DOHH2 (cell line): ENCODE results near the gene NCAN.

ENCODE experiments used
- H3F3A ChIP-seq: fragments of 200-600 bp; sonication (generic), shearing (Covaris generic); 2 replicates; pipeline ENCODE4 v1.6.0; 2016; ENCODE audit warnings: antibody characterized with exemption, mild to moderate bottlenecking; ENCODE audit not compliant: control insufficient read depth, insufficient read depth
- H3K27ac ChIP-seq: fragments of 200-600 bp; sonication (generic); 2 replicates; pipeline ENCODE4 v1.5.1; 2014; ENCODE audit warnings: low read depth, mild to moderate bottlenecking, low read length, moderate library complexity
- H3K27me3 ChIP-seq: fragments of 200-600 bp; sonication (generic); 2 replicates; pipeline ENCODE4 v1.6.1; 2014; ENCODE audit warnings: mild to moderate bottlenecking, low read length, mixed read lengths; ENCODE audit not compliant: control insufficient read depth
- H3K36me3 ChIP-seq: fragments of 200-600 bp; sonication (generic); 2 replicates; pipeline ENCODE4 v1.6.1; 2014; ENCODE audit warnings: mild to moderate bottlenecking, low read length, moderate library complexity, mixed read lengths; ENCODE audit not compliant: control insufficient read depth
- H3K4me1 ChIP-seq: fragments of 200-600 bp; sonication (generic); 2 replicates; pipeline ENCODE4 v1.6.1; 2014; ENCODE audit warnings: mild to moderate bottlenecking, low read length, mixed read lengths; ENCODE audit not compliant: control insufficient read depth
- H3K4me2 ChIP-seq: fragments of 200-600 bp; sonication (generic); 2 replicates; pipeline ENCODE4 v1.6.0; 2014; ENCODE audit warnings: mild to moderate bottlenecking, low read length, moderate library complexity
- H3K4me3 ChIP-seq: fragments of 200-600 bp; sonication (generic); 2 replicates; pipeline ENCODE4 v1.5.1; 2014; ENCODE audit warnings: mild to moderate bottlenecking, low read length, mixed read lengths
- H3K79me2 ChIP-seq: fragments of 200-600 bp; sonication (generic); 2 replicates; pipeline ENCODE4 v1.6.1; 2014; ENCODE audit warnings: mild to moderate bottlenecking, low read length, mixed read lengths; ENCODE audit not compliant: control insufficient read depth
- H3K9me2 ChIP-seq: fragments of 200-600 bp; sonication (generic); replicated peaks from 2 replicates; pipeline ENCODE4 v1.6.1; 2014; ENCODE audit warnings: mild to moderate bottlenecking, low read length, mixed read lengths; ENCODE audit not compliant: control insufficient read depth
- H3K9me3 ChIP-seq: fragments of 200-600 bp; sonication (generic); 2 replicates; pipeline ENCODE4 v1.6.1; 2014; ENCODE audit warnings: antibody characterized with exemption, low read length, mixed read lengths; ENCODE audit not compliant: control insufficient read depth, insufficient read depth
- H4K20me1 ChIP-seq: fragments of 200-600 bp; sonication (generic); 2 replicates; pipeline ENCODE4 v1.6.0; 2014; ENCODE audit warnings: low read depth, mild to moderate bottlenecking, antibody characterized with exemption, low read length, moderate library complexity; ENCODE audit not compliant: control insufficient read depth, insufficient read depth
- CTCF ChIP-seq: fragments of 200-600 bp; sonication (generic); IDR thresholded peaks from one replicate; pipeline ENCODE4 v1.5.1; 2014; ENCODE audit warnings: antibody characterized with exemption, mild to moderate bottlenecking, low read depth, low read length; ENCODE audit not compliant: poor library complexity, severe bottlenecking
- EZH2phosphoT487 ChIP-seq: fragments of 200-600 bp; sonication (generic); IDR thresholded peaks from 2 replicates; pipeline ENCODE4 v1.6.1; 2017; ENCODE audit warnings: borderline replicate concordance, mild to moderate bottlenecking, antibody characterized with exemption, low read length, moderate library complexity, mixed read lengths

The NCAN gene

GRCh38 chr19:19186742-19187141, 25.0 kb upstream of the NCAN start:
- H3K4me2 ChIP-seq: 0 out of 2 replicates have a peak overlapping the region, but pooled peaks have one; percentile 26
- H3K27ac ChIP-seq: peak overlapping the region; percentile 26; the same call in 1 of the 2 replicates
- H3K9me2 ChIP-seq: no peaks in the 10 kb centered on the region
- H3K9me3 ChIP-seq: peaks cover 5% of the 10 kb centered on the region
- H4K20me1 ChIP-seq: no peaks in the 10 kb centered on the region
- H3F3A ChIP-seq: no peaks in the 10 kb centered on the region; the same call in 1 of the 2 replicates
- H3K79me2 ChIP-seq: peaks cover 49% of the 10 kb centered on the region
- TF ChIP-seq EZH2phosphoT487 (no peak), CTCF (no peak)
- peak overlapping the region; percentile 20; the same call in 1 of the 2 replicates for H3K4me3 ChIP-seq
- H3K4me1 ChIP-seq: peaks cover 28% of the 10 kb centered on the region
- peaks cover 47% of the 10 kb centered on the region for H3K36me3 ChIP-seq
- H3K27me3 ChIP-seq: no peaks in the 10 kb centered on the region

DNA sequence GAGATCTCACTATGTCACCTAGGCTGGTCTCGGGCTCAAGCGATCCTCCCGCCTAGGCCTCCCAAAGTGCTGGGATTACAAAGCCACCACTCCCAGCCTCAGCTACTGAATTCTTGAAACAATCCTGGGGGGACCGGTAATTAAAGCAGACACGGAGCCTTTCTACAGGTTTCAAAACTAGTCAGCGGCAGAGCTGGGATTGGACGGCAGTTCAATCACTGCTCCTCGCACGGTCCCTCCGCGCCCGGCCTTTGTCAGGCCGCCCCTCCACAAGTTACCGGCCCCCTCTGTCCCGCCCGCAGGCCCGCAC, 20.0 kb upstream of the NCAN start:
- peak overlapping the region; percentile 95 for H3K4me3 ChIP-seq
- no peaks in the 10 kb centered on the region; the same call in 1 of the 2 replicates for H3F3A ChIP-seq
- TF ChIP-seq CTCF: no peak
- TF ChIP-seq EZH2phosphoT487: no peak
- H3K27me3 ChIP-seq: no peaks in the 10 kb centered on the region
- peaks cover 37% of the 10 kb centered on the region for H3K36me3 ChIP-seq
- H3K9me3 ChIP-seq: peaks cover 2% of the 10 kb centered on the region
- H3K4me1 ChIP-seq: peaks cover 32% of the 10 kb centered on the region
- H3K4me2 ChIP-seq: peak overlapping the region; percentile 97
- no peaks in the 10 kb centered on the region for H4K20me1 ChIP-seq
- no peaks in the 10 kb centered on the region for H3K9me2 ChIP-seq
- H3K27ac ChIP-seq: peak overlapping the region; percentile 89
- H3K79me2 ChIP-seq: peaks cover 60% of the 10 kb centered on the region

DNA sequence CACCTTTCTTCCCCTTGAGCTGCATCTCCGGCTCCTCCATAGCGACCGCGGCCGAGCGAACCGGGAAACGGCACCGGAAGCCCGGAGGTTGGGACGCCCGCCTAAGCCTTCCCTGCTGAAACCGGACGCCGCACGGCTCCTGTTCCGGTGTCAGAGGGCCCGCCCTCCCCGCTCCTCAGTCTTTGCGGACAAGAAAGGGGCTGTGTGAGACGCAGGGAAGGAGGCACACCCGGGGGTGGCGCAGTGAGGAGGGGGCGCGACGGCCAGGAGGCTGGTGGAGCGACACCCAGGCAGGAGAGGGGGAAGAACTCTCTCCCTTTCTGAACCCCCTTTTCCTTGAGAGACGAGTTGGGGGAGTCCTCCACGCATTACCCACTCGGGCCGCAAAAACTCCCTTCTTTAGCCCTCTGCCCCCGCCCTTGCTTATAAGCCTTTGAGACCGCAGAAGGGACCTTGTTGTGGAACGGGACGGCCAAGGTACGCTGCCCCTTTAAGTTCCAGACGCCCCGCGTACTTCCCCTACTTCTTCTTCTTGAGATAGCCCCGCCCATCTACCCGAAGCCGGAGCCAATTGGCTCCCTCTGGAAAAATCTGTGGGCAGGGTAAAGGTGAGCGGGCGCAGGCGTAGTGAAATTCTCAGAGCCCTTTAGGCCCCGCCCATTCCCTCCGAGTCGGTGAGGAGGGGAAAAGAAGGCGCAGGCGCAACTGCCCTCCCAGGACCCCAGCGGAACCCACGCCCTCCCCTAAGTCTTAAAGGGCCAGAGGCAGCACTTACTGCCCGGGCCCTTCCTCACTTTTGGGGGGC, 19.5 kb upstream of the NCAN start, which contains the start of the genes BORCS8 and RFXANK:
Gene BORCS8, minus strand, starts transcription at position 75 of the 805 bp plus-strand sequence. Its CDS starts 35 bp downstream, at position 40.
Gene RFXANK, plus strand, starts transcription at position 181 of the 805 bp plus-strand sequence. CDS start 1,689 bp downstream, outside the sequence.
- H3K79me2 ChIP-seq: peaks cover 59% of the 10 kb centered on the region

More for the DNA sequence above, 19.5 kb upstream of the NCAN start, which contains the start of the genes BORCS8 and RFXANK:
- peak within 1 kb of the TSS; percentile 89 for H3K27ac ChIP-seq
- peaks cover 29% of the 10 kb centered on the region for H3K4me1 ChIP-seq
- H3K9me3 ChIP-seq: no peaks in the 10 kb centered on the region
- peaks cover 39% of the 10 kb centered on the region for H3K36me3 ChIP-seq
- peak within 1 kb of the TSS; percentile 95 for H3K4me3 ChIP-seq
- H3K9me2 ChIP-seq: no peaks in the 10 kb centered on the region
- TF ChIP-seq EZH2phosphoT487: no peak
- no peak for TF ChIP-seq CTCF
- no peaks in the 10 kb centered on the region for H4K20me1 ChIP-seq
- no peaks in the 10 kb centered on the region for H3K27me3 ChIP-seq
- peak within 1 kb of the TSS; percentile 97 for H3K4me2 ChIP-seq
- no peaks in the 10 kb centered on the region for H3F3A ChIP-seq
